DND-41 (cell line): Measurements from ENCODE around the gene SLC2A8.

Source experiments
- ATAC-seq: fragments of 200-7000 bp; cut with Tn5 transposase; 3 replicates; pipeline ENCODE4 v1.9.1; 2021; ENCODE audit warnings: low read depth; ENCODE audit not compliant: insufficient read depth
- DNase-seq: peaks from one replicate; pipeline ENCODE4 v3.0.0-alpha.2; 2020
- H2AFZ ChIP-seq: 2 replicates; pipeline ENCODE4 v1.6.0; 2012; ENCODE audit warnings: low read depth, low read length
- H3K27ac ChIP-seq: 2 replicates; pipeline ENCODE4 v1.5.1; 2012; ENCODE audit warnings: low read length, inconsistent platforms
- H3K27me3 ChIP-seq: fragments of 200-600 bp; sonication (generic); 2 replicates; pipeline ENCODE4 v1.6.0; 2012; ENCODE audit warnings: low read length, mild to moderate bottlenecking, inconsistent platforms; ENCODE audit not compliant: insufficient read depth, poor library complexity
- H3K36me3 ChIP-seq: 2 replicates; pipeline ENCODE4 v1.5.1; 2012; ENCODE audit warnings: low read length, inconsistent platforms; ENCODE audit not compliant: insufficient read depth
- H3K4me1 ChIP-seq: 2 replicates; pipeline ENCODE4 v1.5.1; 2012; ENCODE audit warnings: mild to moderate bottlenecking, low read length; ENCODE audit not compliant: insufficient read depth
- H3K4me2 ChIP-seq: 2 replicates; pipeline ENCODE4 v1.6.0; 2012; ENCODE audit warnings: mild to moderate bottlenecking, moderate library complexity, low read length, inconsistent platforms; ENCODE audit not compliant: insufficient read depth
- H3K4me3 ChIP-seq, 2 experiments: fragments of 200-600 bp in 1 of 2; shearing (Covaris generic) in 1 of 2; 2 replicates each; pipeline ENCODE4 v1.5.1; 2012 to 2016; ENCODE audit warnings: inconsistent platforms in 2 of 2, low read length in 2 of 2, mild to moderate bottlenecking in 2 of 2, low read depth in 1 of 2, moderate library complexity in 1 of 2
- H3K79me2 ChIP-seq: 2 replicates; pipeline ENCODE4 v1.6.0; 2012; ENCODE audit warnings: low read length, inconsistent platforms; ENCODE audit not compliant: insufficient read depth
- H3K9ac ChIP-seq: 2 replicates; pipeline ENCODE4 v1.6.0; 2012; ENCODE audit warnings: low read depth, mild to moderate bottlenecking, inconsistent platforms, low read length, moderate library complexity
- H3K9me3 ChIP-seq: 2 replicates; pipeline ENCODE4 v1.5.1; 2012; ENCODE audit warnings: low read length, moderate library complexity, mild to moderate bottlenecking, inconsistent platforms; ENCODE audit not compliant: insufficient read depth, severe bottlenecking
- H4K20me1 ChIP-seq: 2 replicates; pipeline ENCODE4 v1.6.0; 2012; ENCODE audit warnings: low read length; ENCODE audit not compliant: insufficient read depth
- EZH2 ChIP-seq: IDR thresholded peaks from 3 replicates; pipeline ENCODE4 v1.6.1; 2012; ENCODE audit warnings: borderline replicate concordance, low read depth, mild to moderate bottlenecking, moderate library complexity, low read length, inconsistent platforms; ENCODE audit not compliant: severe bottlenecking
- TF ChIP-seq, protein P1 (sequence below): IDR thresholded peaks from 2 replicates; pipeline ENCODE4 v1.5.1; 2012; ENCODE audit warnings: borderline replicate concordance, low read length, moderate library complexity, mild to moderate bottlenecking; ENCODE audit not compliant: poor library complexity, severe bottlenecking; ENCODE audit errors: extremely low read depth

SLC2A8 gene

DNA sequence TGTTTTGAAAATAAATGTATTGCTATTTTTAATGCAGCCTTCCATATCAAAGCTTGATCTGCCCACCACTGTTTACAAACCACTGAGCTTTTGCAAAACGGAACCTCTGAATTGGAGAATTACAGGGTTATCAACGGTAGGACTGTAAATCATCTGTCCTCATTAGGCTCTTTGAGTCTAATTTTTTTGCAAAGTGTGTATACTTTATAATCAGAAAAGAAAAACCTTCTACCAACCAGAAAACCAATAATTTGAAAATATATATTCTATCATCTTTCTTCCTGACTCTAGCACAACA is 6.8 kb upstream of the SLC2A8 start:
- Histone ChIP-seq H3K9ac (no peak overlapping the region), H4K20me1 (peaks cover 60% of the 10 kb centered on the region)

DNA sequence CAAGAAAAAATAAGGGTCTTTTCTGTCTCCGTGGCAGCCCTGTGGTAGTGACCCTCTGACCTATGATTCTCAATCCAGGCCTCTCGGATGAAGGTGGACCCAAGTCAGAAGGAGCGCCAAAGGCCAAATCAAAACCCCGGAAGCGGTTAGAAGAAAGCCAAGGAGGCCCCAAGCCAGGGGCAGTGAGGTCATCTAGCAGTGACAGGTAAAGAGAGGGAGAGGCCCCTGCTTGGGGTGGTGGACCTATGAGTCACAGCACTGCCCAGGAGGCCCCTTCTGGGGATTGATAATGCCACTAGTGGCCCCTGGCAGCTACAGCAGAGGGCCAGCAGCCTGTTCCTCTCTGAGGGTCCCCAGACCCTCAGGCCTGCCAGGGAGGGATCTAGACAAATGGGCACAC is 6.4 kb upstream of the SLC2A8 start:
- H3K9ac ChIP-seq = no peak overlapping the region
- no peaks in the 10 kb centered on the region for H3K9me3 ChIP-seq
- TF ChIP-seq, protein P1, sequence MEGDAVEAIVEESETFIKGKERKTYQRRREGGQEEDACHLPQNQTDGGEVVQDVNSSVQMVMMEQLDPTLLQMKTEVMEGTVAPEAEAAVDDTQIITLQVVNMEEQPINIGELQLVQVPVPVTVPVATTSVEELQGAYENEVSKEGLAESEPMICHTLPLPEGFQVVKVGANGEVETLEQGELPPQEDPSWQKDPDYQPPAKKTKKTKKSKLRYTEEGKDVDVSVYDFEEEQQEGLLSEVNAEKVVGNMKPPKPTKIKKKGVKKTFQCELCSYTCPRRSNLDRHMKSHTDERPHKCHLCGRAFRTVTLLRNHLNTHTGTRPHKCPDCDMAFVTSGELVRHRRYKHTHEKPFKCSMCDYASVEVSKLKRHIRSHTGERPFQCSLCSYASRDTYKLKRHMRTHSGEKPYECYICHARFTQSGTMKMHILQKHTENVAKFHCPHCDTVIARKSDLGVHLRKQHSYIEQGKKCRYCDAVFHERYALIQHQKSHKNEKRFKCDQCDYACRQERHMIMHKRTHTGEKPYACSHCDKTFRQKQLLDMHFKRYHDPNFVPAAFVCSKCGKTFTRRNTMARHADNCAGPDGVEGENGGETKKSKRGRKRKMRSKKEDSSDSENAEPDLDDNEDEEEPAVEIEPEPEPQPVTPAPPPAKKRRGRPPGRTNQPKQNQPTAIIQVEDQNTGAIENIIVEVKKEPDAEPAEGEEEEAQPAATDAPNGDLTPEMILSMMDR = no peak
- TF ChIP-seq EZH2 = no peak
- no peaks in the 10 kb centered on the region for H3K4me1 ChIP-seq
- H3K4me3 ChIP-seq = no peak overlapping the region
- no peaks in the 10 kb centered on the region for H3K36me3 ChIP-seq
- H4K20me1 ChIP-seq = peaks cover 60% of the 10 kb centered on the region
- no peaks in the 10 kb centered on the region for H3K79me2 ChIP-seq
- H3K27me3 ChIP-seq = peaks cover 57% of the 10 kb centered on the region
- no peak overlapping the region for H2AFZ ChIP-seq
- no peak for ATAC-seq
- no peak overlapping the region for H3K27ac ChIP-seq
- H3K4me2 ChIP-seq = no peak overlapping the region
- DNase-seq = no peak

More for the DNA sequence above, 6.8 kb upstream of the SLC2A8 start:
- Histone ChIP-seq H3K27ac (no peak overlapping the region), H3K4me1 (no peaks in the 10 kb centered on the region), H3K4me2 (no peak overlapping the region), H3K4me3 (no peak overlapping the region), H3K79me2 (no peaks in the 10 kb centered on the region), H2AFZ (no peak overlapping the region), H3K36me3 (no peaks in the 10 kb centered on the region), H3K9me3 (no peaks in the 10 kb centered on the region), H3K27me3 (peaks cover 57% of the 10 kb centered on the region)
- ATAC-seq = no peak
- no peak for DNase-seq
- TF ChIP-seq, protein P1 = no peak
- TF ChIP-seq EZH2 = no peak

DNA sequence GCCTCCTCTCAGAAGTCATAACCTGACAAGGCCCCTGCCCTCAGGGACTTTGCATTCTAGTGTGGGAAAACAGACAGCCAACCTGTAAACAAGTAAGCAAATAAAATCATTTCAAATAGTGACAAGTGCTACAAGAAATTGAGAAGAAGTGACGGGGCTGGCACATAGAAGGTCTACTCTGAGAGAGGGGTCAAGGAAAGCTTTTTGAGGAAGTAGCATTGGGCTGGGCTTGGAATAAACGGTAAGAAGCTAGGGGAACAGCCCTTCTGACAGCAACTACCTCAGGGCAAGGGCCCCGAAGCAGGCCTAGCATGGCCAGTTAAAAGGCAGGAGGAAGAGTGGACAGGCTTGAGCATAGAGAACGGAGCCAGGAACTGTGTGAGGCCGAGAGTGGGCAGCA is 4.8 kb upstream of the SLC2A8 start:
- DNase-seq (no peak), ATAC-seq (no peak)
- TF ChIP-seq EZH2 = no peak
- TF ChIP-seq, protein P1 = no peak
- Histone ChIP-seq H3K27ac (no peak overlapping the region), H3K4me3 (no peak overlapping the region), H3K9me3 (no peaks in the 10 kb centered on the region), H3K79me2 (no peaks in the 10 kb centered on the region), H3K36me3 (no peaks in the 10 kb centered on the region), H3K27me3 (peaks cover 52% of the 10 kb centered on the region), H2AFZ (no peak overlapping the region), H3K4me2 (no peak overlapping the region), H3K9ac (no peak overlapping the region), H3K4me1 (no peaks in the 10 kb centered on the region), H4K20me1 (peaks cover 62% of the 10 kb centered on the region)

DNA sequence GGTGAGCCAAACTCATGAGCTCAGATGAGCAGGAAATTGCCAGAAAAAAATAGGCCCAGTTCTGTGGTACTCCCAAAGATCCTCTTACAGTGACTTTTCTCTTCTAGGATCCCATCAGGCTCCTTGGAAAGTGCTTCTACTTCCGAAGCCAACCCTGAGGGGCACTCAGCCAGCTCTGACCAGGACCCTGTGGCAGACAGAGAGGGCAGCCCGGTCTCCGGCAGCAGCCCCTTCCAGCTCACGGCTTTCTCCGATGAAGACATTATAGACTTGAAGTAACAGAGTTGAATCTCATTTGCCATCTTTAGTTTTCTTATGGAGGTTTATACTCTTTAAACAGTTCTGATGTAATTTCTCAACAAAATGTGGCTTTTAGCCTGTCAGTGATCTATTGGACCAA is 4.0 kb upstream of the SLC2A8 start:
- Histone ChIP-seq H3K27me3 (peaks cover 52% of the 10 kb centered on the region), H4K20me1 (peaks cover 62% of the 10 kb centered on the region)
- ATAC-seq = no peak

More for the DNA sequence above, 4.0 kb upstream of the SLC2A8 start:
- Histone ChIP-seq H3K79me2 (no peaks in the 10 kb centered on the region), H3K9me3 (no peaks in the 10 kb centered on the region), H2AFZ (no peak overlapping the region), H3K4me3 (no peak overlapping the region), H3K27ac (no peak overlapping the region), H3K9ac (no peak overlapping the region), H3K4me2 (no peak overlapping the region), H3K36me3 (no peaks in the 10 kb centered on the region), H3K4me1 (no peaks in the 10 kb centered on the region)
- DNase-seq = no peak
- no peak for TF ChIP-seq EZH2
- TF ChIP-seq, protein P1 = no peak
